Activated effector memory CD4-positive, alpha-beta T cell treated with Interleukin-2 at 50 U/mL for 16 hours (primary cell): ENCODE results near the gene MAN1C1.
"Not testable (repeated sequence)": the region's sequence is repeated elsewhere in the genome, so short reads cannot be mapped to it uniquely, and the experiment has no call there.

ENCODE experiments used
- DNase-seq: peaks from one replicate; pipeline ENCODE4 v3.0.0-alpha.2; 2020

Gene MAN1C1

DNA sequence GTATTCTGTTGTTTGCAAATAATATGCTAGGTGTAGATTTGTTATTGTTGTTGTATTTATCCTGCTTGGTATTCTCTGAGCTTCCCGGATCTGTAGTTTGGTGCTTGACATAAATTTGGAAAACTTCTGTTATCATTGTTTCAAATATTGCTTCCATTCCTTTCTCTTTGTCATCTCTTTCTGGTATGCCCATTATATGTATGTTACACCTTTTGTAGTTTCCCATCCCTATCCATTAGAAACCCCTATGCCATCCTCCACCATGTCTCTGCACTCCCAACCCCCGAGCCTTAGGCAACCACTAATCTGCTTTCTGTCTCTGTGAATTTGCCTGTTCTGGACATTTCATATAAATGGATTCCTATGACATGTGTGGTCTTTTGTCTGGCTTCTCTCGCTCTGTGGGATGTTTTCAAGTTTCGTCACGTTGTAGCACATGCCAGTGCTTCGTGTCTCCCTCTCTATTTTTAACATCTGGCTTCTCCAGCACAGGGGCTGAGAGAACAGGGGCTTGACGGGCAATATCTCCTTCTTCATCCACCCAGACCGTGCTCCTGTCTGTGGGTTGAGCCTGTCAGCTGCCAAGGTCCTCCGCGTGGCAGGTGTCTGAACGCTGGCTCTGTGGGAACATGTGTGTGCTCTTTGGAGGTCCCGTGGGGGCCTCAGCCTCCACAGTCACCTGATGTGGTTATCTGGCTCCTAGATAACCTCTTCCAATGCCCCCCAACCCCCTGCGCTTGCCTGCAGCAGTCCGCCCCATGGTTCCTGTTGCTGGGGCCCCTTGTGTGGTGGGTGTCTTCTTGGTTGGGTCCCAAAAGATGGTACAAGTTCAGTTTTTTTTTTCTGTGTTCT lies 32.8 kb upstream of the MAN1C1 start:
- no peak for DNase-seq

GRCh38 chr1:25586181-25586588 lies 30.4 kb upstream of the MAN1C1 start:
- no peak for DNase-seq

GRCh38 chr1:25587290-25587689 lies 29.3 kb upstream of the MAN1C1 start:
- no peak for DNase-seq

- DNase-seq = not testable (repeated sequence)
Observed at GRCh38 chr1:25588224-25588623, 28.4 kb upstream of the MAN1C1 start.

GRCh38 chr1:25588786-25589185 lies 27.8 kb upstream of the MAN1C1 start:
- DNase-seq = not testable (repeated sequence)

DNA sequence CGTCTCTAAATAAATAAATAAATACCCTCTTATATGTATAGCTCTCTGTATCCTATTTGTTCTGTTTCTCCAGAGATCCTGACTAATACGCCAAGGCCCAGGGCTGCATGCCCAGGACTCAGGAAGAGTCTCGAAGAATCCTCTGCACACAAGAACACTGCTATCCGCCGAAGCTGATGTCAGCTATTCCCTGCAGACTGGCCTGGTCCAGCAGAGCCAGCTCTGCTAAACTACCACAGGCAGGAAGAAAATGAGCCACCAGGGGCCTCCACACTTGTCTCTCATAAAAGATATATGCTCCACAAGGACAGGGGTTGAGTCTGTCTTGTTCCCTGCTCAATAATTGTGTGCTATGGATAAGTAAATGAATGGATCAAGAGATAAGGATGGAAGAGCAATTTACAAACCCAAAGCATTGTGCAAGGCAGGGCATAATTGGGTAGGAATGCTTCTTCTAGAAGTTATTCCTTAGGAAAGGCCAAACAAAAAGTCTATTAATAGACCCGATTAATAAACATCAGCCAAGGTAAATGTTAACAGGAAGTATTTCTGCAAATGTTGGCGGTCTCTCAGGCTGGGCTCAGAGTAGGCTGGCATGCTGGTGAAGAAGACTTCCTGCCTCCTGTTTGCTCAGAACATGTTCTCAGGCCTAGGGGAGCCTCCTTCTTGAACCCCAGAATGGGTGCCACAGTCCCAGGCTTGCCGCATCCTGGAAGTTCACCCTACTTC lies 26.3 kb upstream of the MAN1C1 start:
- DNase-seq = no peak

DNA sequence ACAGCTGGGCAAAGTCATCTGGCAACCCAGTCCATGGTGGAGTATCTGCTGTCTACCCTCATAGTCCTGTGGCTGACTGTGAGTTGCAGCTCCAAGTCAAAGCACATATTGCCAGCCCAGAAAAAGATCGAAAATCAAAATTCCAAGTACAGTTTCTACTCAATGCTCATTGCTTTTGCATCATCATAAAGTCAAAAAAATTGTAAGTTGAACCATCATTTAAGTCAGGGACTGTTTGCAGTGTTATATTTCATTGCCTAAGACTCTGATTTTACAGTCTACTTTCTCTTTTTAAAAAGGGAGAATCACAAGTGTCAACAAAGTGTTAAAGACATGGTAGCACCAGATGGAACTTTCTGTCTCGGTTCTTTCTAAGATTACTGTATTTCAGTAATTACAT lies 22.7 kb upstream of the MAN1C1 start:
- DNase-seq = no peak

- DNase-seq = no peak
Observed at GRCh38 chr1:25594971-25595370, 21.6 kb upstream of the MAN1C1 start.

- not testable (repeated sequence) for DNase-seq
Observed at GRCh38 chr1:25596641-25597040, 19.9 kb upstream of the MAN1C1 start.

- no peak for DNase-seq
Observed at GRCh38 chr1:25598879-25599278, 17.7 kb upstream of the MAN1C1 start.

DNA sequence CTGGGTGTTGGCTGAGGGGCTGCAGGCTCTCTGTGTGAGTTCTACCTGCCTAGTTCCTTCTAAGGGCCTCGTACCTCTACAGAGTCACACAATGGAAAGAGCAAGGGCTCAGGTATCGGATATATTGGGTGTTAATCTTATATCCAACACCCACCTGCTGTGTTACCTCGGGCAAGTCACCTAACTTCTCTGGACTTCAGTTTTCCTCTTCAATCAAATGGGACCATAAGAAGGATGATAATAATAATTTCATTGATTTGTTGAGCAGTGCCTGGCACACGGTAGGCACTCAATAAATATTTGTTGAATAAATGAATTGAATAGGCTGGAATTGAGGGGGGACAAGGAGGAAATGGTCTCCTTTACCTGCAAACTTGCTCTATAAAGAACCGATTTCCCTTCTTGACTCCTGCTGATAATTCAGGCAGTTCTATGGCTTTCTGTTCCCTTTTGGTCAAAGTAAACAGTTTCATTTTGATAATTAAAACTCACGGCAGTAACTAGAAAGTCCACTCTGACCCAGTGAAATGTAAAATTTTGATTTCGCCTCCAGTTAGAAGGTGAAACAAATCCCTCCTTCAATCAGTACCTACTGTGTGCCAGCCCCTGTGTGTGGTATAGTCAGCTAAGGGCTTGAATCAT lies 16.5 kb upstream of the MAN1C1 start:
- no peak for DNase-seq

GRCh38 chr1:25600971-25601699 lies 15.5 kb upstream of the MAN1C1 start:
- DNase-seq = not testable (repeated sequence)

DNA sequence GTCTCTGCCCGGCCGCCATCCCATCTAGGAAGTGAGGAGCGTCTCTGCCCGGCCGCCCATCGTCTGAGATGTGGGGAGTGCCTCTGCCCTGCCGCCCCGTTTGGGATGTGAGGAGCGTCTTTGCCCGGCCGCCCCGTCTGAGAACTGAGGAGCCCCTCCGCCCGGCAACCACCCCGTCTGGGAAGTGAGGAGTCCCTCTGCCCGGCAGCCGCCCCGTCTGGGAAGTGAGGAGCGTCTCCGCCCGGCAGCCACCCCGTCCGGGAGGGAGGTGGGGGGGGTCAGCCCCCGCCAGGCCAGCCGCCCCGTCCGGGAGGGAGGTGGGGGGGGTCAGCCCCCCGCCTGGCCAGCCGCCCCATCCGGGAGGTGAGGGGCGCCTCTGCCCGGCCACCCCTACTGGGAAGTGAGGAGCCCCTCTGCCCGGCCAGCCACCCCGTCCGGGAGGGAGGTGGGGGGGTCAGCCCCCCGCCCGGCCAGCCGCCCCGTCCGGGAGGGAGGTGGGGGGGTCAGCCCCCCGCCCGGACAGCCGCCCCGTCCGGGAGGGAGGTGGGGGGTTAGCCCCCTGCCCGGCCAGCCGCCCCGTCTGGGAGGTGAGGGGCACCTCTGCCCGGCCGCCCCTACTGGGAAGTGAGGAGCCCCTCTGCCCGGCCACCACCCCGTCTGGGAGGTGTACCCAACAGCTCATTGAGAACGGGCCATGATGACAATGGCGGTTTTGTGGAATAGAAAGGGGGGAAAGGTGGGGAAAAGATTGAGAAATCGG lies 12.6 kb upstream of the MAN1C1 start:
- not testable (repeated sequence) for DNase-seq

DNA sequence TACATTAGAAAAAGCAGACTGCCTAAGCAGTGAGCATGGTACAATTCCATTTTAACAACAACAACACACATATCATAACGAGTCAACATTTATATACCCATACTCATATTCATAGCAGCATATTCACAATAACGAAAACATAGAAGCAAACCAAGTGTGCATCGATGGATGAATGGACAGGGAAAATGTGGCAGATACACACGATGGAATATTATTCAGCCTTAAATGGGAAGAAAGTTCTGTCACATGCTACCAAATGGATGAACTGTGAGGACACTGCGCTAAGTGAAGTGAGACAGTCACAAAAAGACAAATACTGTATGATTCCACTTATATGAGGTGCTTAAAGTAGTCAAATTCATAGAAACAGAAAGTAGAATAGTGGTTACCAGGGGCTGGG lies 9.5 kb upstream of the MAN1C1 start:
- DNase-seq = no peak

DNA sequence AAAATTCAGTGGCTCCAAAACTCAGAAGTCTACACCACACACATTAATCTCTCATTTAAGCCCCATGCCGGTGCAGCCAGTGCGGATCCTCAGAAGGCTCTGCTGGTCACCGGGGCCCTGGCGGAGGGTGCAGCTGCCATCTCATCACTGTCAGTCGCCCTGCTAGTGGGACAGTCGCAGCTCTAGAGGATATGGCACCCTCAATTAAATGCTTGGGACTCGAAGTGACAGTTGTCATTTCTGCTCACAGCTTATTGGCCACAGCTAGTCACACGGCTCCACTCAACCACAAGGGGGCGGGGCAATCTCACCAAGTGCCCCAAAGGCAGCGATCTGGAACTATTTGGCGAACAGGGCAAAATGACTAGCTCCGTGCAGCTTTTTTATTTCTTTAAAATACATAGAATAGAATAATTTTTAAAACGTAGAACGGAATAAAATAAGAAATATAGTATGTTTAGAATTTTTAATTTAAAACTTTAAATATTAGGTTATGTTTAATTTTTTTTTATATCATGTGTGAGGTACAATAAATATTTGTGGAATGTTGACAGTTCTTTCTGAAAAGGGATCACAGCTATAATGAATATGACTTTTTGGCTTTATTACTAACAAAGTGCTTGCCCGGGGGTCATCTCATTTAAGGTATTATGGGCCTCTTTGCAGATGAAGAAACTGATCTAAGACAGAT lies 8.0 kb upstream of the MAN1C1 start:
- DNase-seq = peak; percentile 76

DNA sequence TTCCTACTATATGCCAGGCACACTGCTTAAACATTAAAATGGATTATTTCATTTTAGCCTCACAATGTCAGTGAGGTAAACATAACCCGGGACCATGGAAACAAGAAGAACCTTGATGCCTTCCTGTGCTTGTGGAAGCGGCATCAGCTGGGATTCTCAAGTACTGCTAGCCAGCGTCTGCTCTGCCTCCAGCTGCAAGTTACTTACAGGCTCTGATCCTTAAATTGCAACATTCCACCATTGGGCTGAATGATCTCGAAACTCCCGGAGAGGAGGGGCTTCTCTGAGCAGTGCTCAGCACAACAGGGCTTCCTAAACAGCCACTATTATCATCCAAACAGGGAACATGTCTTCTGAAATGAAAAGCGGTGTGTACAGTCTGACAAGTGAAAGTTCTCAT lies 6.7 kb upstream of the MAN1C1 start:
- no peak for DNase-seq

- no peak for DNase-seq
Observed at GRCh38 chr1:25610822-25611630, 5.6 kb upstream of the MAN1C1 start.

DNA sequence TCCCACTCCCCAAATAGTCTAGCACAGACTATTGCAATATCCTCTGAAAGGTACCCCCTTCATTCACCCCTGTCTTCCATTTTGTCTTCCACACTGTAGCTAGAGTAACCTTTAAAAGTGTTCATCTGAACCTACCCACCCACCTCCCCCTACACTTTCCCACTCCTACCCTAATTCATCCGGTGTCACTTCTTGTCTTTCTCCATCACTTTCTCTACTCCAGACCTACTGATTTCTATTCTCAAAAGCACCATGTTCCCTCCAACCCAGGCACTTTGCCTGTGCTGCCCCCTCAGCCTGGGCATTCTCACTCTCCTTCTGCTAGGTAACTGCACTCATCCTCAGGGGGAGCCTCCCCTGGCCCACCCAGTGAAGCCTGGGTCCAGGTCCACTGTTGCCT lies 4.7 kb upstream of the MAN1C1 start:
- DNase-seq = no peak

DNA sequence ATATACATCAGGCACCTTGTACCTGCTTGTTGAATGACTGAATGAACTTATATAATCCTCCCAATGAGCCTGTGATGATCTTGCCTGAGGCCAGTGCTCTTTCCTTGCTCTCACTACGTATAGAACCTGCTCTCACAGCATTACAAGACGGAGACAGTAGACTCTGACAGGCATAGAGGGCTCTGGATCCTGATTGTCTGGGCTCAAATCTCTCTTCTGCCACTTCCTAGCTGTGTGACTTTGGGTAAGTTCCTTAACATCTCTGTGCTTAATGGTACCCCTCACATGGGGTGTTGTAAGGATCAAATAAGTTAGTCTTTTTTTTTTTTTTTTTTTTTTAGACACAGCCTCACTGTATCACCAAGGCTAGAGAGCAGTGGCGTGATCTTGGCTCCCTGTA lies 4.2 kb upstream of the MAN1C1 start:
- DNase-seq = no peak

GRCh38 chr1:25613091-25613490 lies 3.5 kb upstream of the MAN1C1 start:
- no peak for DNase-seq
